ENCODE measurements around the gene CARD8.
"Not testable (repeated sequence)": the region's sequence is repeated elsewhere in the genome, so short reads cannot be mapped to it uniquely, and the experiment has no call there.

GRCh38 chr19:48220784-48221183, 34.9 kb downstream of the CARD8 start:
- not testable (repeated sequence) for TF ChIP-seq CTCF (IDR thresholded peaks at IDR 0.05); NR1H2 (CRISPR knock-in tag; IDR thresholded peaks at IDR 0.05); E2F1 (CRISPR knock-in tag; IDR thresholded peaks at IDR 0.05); ZNF232 (CRISPR knock-in tag; IDR thresholded peaks at IDR 0.05); SP1 (CRISPR knock-in tag; conservative IDR thresholded peaks at IDR 0.05); E2F5 (CRISPR knock-in tag; IDR thresholded peaks at IDR 0.05); TP53 (CRISPR knock-in tag; IDR thresholded peaks at IDR 0.05); FOXJ3 (CRISPR knock-in tag; IDR thresholded peaks at IDR 0.05; ENCODE audit: borderline replicate concordance); MAX (CRISPR knock-in tag; IDR thresholded peaks at IDR 0.05); STAT6 (CRISPR knock-in tag; conservative IDR thresholded peaks at IDR 0.05; ENCODE audit: low read depth)
